Amniotic stem cell (primary cell): ENCODE results near the gene BAIAP2L2.
"Not testable (repeated sequence)": the region's sequence is repeated elsewhere in the genome, so short reads cannot be mapped to it uniquely, and the experiment has no call there.

Experiments
- DNase-seq: peaks from one replicate; lab custom pipeline; 2025; lab: John Stamatoyannopoulos, UW

The BAIAP2L2 gene

DNA sequence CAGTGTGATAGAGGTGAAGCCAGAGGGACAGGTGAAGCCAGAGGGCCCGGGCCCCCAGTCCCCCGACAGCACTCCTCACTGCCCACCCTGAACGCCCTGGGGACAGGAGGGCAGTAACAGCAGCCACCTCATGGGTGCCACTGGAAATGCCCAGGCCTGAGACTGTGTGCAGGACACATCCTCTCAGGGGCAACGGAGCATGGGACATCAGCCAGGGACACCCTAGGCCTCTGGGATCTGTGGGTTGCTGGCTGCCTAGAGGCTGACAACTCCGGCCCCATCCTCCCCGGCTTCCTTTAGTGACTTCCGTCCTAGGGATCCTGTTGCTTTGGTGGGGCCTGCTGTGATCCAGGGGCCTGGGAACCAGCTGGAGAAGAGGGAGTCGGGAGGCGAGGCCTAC is 17.4 kb upstream of the BAIAP2L2 start:
- no peak for DNase-seq

DNA sequence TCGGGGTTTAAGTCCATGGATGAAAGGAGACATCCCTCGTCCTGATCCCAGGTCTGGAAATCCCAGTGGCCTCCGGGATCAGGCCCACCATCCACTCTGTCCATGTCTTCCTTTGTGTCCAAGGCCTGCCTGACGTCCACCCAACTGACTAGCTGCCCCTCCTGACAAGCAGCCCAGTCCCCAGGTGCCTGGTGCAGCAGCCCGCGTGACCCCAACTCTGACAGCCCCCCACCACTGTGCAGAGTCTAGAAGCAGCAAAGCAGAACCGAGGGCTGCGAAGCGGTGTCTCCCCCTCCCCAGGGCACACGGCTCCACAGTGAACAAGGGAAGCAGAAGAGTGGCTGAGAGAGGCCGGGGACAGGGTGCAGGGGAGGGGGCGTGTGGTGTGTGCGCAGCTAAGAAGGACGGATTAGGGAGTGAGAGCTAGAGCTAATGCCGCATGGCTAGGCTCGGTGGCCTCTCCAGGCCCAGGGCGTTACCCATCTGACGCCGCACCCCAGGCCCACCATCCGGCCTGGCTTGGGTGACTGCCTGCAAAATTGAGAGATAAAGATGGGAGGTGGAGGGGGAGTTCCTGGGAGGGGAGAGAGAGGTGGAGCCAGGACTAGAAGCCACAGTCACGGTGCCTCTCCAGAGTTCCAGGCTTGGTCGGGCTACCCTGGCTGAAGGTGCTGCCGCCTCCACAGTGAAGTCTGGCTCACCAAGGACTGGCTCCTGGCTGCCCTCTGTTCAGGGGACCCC is 16.6 kb upstream of the BAIAP2L2 start:
- DNase-seq, result no peak

DNA sequence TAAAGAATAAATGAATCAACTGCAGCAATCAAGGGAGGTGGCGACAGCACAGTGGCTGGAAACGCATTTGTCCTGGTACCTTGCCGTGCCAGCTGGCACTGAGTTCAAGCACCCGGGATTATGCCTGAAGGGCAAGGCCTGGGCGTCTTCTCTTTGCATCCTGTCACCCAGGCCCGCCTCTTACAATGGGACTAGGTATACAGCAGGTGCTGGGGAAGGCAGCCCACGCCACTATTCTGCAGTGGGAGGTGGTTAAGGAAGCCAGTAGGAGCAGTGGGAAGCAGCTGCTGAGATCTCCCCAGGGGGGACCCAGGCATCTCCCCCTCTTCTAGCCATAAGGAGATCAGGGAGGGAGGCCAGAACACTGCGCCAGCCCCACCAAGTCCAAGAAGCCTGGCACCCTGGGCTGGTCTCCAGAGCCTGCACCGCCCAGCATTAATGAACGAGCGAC is 15.3 kb upstream of the BAIAP2L2 start:
- DNase-seq, result no peak

DNA sequence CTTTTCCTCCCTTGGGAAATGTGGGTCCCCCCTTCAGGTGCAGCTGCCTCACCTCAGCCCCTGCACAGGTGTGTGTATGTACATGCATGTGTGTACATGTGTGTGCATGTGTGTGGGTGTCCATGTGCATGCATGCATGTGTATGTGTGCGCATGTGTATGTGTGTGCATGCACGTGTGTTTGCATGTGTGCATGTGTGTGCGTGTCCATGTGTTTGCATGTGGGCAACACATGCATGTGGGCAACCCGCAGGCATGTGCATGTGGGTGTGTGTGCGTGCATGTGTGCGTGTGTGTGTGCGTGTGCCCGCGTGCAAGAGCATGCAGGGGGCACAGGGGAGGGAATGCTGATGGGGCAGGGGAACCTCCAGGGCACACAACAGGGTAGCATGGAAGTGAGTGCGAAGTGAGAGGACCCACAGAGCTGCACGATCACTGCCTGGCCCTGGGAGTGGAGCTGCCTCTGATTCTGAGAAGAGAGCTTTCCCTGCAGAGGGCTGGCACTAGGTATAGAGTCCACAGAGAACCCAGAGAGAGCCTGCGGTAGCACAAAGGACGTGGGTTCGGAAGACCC is 14.6 kb upstream of the BAIAP2L2 start:
- no peak for DNase-seq

DNA sequence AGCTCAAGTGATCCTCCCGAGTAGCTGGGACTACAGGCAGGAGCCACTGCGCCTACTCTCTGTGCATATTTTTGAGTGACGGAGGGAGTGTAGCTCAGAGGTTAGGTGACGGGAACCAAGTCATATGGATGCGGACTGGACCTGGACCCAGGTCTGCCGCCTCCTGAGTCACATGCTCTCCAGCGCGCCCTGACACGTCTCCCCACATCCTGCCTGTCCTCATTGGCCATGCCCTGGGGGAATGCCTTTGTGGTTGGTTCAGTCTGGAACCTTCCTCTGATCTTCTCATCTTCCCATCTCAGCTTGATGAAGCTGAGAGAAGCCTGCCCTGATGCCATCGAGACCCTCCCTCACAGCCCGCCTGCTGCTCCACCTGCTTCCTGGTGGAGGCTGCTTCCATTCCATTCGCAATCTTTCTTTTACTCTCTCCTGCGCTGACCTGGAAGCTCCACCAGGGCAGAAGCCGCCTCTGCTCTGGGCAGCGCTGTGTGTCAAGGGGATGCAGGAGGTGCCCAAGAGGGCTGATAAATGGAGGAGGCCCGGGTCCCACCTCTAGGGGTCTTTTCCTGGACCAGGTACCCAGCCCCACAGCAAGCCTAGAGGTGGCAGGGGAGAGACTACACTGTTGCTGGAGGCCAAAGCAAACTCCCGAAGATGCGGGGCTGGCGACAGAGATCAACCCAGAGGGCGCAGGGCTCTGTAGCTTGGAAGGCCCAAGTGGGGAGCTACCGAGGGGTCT is 13.9 kb upstream of the BAIAP2L2 start:
- DNase-seq, result no peak

DNA sequence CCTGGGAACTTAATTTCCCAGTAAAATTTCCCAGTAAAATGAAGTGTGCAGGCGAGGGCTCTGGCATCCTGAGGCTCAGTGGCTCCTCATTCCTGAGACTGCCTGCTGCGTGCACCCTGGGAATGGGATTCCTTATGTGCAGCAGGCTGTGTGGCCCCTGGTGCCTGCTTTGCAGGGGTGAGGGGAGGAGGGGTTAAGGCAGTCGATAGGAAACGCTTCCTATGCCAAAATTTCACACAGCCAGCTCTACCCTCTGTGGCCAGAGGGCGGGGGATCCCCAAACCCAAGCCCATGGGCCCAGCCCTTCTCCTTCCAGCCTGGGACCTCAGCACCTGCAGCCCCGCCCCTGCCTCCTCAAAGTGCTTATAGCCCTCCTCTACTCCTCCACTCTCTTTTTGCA is 12.1 kb upstream of the BAIAP2L2 start:
- no peak for DNase-seq

DNA sequence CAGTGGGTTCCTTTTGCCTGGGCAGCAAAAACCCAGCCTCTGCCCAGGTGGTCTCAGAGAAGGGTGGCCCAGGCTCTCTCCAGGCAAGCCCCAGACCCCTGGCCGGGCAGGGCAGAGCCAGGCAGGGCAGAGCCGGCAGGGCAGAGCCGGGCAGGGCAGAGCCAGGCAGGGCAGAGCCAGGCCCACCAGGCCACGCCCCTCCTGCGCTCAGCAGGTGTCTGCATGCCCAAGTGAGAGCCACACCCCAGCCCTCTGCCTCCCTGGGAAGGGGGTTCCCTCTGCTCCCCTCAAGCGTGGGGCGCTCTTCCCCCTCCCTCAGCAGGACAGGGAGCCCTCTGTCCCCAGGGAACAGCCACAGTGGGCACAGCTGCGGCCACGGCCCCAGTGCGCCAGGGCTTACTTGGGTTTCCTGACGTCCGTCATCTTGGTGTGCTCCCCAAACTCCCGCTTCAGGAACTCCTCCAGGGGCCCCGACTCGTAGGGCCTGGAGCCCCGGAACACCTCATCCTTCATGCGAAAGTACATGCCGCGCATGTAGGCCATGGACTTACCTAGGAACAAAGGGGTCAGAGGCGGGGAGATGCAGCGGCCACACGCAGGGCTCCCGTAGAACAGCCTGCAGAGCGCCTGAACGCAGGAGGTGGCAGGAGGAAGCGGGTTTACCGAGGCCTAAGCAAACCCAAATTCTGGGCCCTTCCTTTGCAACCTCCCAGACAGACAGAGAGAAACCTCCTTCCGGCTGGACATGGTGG is 10.1 kb upstream of the BAIAP2L2 start:
- no peak for DNase-seq

DNA sequence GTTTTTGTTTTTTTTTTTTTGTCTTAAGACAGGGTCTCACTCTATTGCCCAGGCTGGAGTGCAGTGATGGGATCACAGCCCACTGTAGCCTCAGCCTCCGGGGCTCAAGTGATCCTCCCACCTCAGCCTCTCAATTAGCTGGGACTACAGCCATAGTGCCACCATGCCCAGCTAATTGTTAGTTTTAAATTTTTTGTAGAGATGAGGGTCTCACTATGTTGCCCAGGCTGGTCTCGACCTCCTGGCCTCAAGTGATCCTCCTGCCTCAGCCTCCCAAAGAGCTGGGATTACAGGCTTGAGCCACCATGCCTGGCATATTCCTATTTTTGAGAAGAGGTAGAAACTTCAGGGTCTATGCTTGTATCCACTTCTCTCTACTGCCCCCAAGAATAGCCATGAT is 8.3 kb upstream of the BAIAP2L2 start:
- not testable (repeated sequence) for DNase-seq

DNA sequence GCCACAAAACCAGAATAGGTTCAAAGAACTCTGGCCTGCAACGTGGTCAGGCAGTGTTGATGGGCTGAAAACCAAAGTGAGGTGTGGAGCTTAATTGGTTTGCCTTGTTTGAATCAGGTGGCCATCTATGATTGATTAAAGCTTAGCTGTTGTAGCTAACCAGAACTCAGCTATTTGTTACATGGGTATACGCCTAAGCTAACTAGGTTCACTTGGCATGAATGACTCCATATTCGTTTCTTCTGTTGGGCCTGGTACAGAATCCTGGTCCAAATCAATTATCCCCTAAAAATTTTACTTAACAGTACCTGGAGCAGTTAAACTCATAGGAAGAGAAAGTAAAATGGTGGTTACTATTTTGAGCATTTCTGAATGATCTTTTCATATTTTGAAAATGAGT is 7.7 kb upstream of the BAIAP2L2 start:
- DNase-seq, result no peak

DNA sequence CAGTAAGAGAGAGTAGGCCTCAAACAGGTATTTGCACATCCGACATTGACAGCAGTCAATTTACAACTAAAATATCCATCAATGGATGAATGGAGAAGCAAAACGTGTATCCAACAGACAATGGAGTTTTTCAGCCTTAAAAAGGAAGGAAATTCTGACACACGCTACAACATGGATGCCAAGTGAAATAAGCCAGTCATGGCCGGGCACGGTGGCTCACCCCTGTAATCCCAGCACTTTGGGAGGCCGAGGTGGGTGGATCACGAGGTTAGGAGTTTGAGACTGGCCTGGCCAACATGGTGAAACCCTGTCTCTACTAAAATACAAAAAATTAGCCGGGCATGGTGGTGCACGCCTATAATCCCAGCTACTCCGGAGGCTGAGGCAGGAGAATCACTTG is 7.1 kb upstream of the BAIAP2L2 start:
- not testable (repeated sequence) for DNase-seq

DNA sequence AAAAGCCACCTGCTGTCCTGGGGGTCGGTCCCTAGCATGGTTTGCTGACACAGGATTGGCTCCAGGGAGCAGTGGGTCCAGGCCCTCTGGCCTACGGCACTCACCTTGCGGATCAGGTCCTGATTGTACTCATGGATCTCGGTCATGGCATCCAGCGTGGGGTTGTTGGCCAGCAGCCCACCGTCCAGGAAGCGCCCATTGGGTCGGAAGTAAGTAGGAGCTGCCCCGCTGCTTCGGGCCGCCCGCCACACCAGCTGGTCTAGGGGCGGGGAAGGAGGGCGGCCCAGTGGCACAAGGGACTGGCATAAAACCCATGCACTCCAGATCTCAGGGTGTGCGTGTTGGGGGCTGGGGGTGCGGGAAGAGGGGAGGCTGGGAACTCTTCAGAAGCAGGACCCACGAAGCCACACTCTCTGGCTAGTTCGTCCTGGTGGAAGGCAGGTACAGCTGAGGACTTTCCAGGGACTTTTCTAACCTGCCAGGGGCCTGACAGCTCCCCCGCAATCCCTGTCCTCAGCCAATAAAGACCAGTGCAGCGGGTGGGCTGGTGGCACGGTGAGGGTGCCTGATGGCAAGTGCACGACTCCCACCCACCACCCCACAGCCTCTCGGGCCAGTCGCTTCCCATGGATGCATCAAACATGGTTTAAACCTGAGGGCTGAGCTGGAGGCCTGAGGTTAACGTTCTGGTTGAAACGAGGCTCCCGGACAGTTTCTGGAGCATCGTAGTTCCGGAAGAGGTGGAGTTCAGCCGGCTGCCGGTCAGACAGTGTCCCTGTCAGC is 5.1 kb upstream of the BAIAP2L2 start:
- DNase-seq, result no peak

DNA sequence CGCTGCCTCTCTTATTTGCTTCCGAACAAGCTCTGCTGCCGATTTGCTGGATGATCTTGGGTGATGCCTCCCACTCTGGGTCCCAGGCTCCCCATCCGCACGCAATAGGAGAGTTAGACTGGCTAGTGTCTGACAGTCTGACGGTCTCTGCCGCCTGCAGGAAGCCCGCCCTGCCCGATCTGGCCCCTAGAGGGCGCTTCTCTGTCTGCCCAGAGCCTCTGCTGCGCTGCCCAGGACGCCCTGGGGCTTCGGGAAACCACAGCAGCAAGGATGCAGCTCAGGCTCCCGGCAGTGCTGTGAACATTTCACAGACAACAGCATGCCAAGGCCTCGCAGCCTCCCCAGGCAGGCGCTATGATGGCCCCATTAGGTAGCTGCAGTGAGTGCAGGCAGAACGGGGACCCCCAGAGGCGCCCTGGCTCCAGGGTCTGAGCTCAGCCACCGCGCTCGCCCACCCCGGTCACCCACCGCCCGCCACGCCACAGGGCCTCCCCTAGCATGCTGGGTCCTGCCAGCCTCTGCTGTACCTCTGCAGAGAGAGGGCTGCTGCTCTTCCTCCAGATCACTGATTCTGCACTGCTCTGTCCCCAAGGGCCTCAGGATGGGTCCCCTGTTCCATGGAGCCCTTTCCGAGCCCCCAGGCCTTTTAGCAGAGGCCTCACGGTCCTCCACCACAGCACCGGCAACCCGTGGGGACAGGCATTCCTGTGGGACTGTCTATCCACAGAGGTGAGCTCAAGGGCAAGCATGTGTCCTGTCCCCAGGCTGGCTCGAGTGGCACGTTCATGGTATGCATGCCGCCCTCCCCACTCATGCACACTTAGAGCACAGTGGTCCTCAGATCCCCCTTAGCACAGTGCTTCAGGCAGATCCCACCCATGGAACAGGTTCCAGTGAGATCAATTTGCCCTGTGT is 4.3 kb upstream of the BAIAP2L2 start:
- peak; percentile 67 for DNase-seq

DNA sequence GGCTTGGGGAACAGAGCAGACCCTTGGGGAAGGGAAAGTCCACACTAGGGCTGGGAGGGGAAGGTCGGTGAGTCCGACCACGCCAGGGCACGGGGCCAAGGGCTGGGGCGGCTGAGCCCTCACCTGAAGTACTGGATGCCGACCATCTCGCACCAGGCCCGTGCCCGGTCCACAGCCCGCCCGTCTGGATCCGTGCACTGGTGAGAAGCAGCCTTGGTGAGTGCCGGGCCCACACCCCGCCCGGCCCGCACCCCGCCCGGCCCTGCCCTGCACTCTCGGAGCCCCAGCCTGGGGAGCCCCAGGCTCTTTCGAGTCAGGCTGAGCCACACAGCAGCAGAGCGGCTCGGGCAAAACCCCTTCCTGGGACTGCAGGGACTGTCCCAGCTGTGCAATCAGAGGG is 1.9 kb upstream of the BAIAP2L2 start:
- DNase-seq, result no peak

DNA sequence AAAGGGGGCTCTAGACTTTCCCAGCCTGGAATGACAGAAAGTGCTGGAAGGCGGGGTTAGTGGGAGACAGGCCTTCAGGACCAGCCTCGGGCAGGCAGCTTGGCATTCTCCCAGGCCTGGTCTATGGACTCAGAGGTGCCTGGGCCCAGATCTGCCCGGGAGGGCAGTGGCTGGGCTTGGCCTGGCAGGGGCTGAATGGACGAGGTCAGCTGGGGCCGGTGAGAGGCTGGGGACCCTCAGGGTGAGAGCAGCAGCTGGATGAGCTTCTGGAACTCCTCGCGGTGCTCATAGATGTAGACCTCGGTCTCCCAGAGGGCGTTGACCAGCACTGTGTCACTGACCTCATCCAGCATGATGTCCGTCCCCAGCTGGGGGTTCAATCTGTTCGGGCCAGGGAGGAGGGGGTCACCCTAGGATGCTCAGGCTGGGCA is 1.5 kb upstream of the BAIAP2L2 start:
- DNase-seq, result no peak

DNA sequence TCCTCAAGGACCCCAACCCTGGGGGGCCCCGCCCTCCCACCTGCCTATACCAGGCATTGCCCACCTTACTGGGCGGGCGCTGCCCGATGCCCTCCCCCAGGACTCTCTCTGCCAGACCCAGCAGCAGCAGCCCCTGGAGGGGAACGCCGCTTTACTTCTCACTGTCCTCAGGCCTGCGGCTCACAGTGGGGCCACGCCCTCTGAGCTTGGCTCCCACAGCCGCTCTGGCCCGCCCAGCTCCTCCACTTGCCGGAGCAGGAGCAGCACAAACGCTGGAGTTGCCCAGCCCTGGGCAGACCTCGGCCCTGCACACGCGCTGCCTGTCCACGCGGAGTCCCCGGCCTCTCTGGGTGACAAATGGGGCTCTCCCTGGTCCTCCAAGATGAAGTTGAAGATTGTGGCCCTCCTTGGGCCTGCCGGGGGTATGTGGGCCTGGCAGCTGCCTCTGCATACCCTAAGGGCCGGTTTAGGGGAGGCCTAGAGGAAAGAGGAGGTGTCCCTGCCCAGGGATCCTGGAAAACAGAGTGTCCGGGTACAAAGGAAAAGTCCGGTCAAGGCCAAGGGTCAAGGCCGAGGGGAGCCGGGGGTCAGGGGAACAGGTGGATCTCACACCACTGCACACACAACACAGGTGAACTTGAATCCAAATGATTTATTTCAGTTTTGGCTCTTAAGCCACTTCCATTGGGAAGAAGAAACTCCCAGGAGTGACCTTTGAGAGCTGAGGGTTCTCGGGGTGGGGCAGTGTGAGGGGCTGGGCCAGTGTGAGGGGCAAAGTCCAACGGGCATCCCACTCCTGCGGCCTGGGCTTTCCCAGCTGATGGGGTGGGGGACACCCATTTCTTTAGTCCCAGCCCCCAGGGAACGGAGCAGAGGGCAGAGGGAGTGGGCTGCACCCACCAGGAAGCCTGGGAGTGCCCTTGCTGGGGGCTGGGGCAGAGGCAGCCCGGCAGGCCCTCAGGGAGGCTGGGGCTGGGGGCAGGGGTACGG is 674 bp upstream of the BAIAP2L2 start:
- no peak for DNase-seq

DNA sequence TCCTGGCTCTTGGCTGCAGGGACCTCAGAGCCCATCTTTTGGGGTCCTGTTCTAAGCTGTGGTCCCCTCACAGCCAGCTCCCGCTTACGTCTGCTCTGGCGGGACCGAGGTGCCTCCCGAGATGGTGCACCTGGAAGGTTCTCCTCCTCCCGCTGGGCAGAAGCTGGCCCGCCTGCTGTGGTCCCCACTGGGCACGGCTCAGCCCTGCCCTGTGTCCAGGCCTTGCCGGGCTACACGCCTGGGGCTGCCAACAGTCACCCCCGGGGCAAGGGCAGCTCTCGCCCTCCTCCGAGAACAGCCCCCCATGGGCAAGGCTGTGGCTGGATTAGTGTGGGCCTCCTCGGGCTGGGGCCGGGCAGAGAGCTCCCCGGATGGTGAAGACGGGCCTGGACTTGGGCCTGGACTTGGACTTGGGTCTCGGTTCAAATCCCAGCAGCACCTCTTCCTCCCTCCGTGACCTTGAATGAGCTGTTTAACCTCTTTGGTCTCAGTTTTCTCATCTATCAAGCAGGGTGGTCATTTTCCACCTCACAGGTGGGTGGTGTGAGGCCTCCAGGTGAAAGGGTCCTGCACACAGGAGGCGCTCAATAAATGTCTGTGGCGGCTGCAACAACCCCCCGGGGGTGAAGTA is 998 bp downstream of the BAIAP2L2 start:
- DNase-seq, result no peak

DNA sequence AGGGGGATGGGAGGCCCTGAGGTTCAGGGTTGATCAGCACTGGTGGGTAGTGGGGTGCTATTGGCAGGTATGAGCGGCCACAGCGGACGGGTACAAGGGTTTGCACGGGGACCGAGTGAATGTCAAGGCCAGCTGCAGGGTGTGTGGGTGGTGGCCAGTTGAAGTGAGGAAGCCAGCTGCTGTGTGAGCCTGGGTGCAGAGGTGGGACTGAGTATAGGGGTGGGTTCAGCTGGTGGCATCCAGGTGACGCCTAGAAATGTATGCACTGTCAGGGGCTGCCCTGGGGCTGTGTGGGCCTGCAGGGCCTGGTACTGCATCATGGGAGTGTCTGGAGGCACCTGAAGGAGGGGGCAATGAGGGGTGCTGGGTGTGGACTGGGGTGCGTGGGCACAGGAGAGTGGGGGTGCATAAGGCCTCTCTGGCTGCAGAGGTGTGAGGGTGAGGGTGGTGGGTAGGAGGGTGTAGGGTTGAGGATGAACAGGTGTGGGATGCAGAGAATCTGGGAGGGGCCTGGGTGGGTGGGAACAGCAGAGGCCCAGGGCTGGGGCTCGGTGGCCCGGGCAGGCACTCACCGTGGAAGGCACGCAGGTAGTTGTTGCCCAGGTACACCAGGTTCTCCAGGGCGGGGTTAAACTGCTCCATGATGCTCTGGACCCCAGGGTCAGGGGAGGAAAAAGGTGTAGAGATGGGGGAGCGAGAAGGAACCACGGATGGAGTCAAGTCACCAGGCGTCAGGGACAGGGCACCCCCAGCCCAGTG is 1.7 kb downstream of the BAIAP2L2 start:
- DNase-seq, result no peak
